GM12878 (cell line): ENCODE measurements around the gene CHPF2. TPM values are rescaled to one million over a fixed set of nuclear protein-coding genes. Genes with fewer than 3 reads are reported as not detected.

Experiments
- ATAC-seq: fragments of 200-7000 bp; cut with Tn5 transposase; 3 replicates; pipeline ENCODE4 v1.9.1; 2020; ENCODE audit warnings: mild to moderate bottlenecking, moderate library complexity
- BruUV-seq: library from RNA; stranded (reverse); fragments of 400-500 nt; replicated peaks from 2 replicates; lab custom pipeline; 2021; lab: Mats Ljungman, UMichigan
- CTCF ChIA-PET: fragments of 300-600 bp; sonication (Branson Sonifier 250); formaldehyde crosslinking; extraction: SDS; loops from one replicate; lab custom pipeline; 2021; ENCODE audit warnings: inconsistent platforms; lab: Yijun Ruan, JAX
- POLR2A ChIA-PET: fragments of 350-600 bp; formaldehyde crosslinking; extraction: SDS; loops from one replicate; lab custom pipeline; 2021; ENCODE audit warnings: inconsistent platforms; lab: Charles Lee
- RAD21 ChIA-PET: fragments of 300-600 bp; sonication (Branson Sonifier 250); formaldehyde crosslinking; loops from one replicate; lab custom pipeline; 2023; ENCODE audit warnings: antibody characterized with exemption; ENCODE audit not compliant: unreplicated experiment; lab: Charles Lee
- SMC1A ChIA-PET: fragments of 300-600 bp; sonication (Branson Sonifier 250); formaldehyde crosslinking; loops from one replicate; lab custom pipeline; 2023; ENCODE audit not compliant: unreplicated experiment, uncharacterized antibody; lab: Charles Lee
- DNase-seq: peaks from one replicate; pipeline ENCODE4 v3.0.0-alpha.2; 2011; ENCODE audit warnings: low read depth, low spot score
- FAIRE-seq: peaks from 3 replicates; lab custom pipeline; 2011; peaks lifted over from hg19 to GRCh38; lab: Jason Lieb, UNC
- H2AFZ ChIP-seq: 2 replicates; pipeline ENCODE4 v1.6.0; 2011; ENCODE audit warnings: low read depth, low read length, control low read depth; ENCODE audit not compliant: control insufficient read depth
- H3K27ac ChIP-seq: 2 replicates; pipeline ENCODE4 v1.5.1; 2011; ENCODE audit warnings: control low read depth; ENCODE audit not compliant: control insufficient read depth, insufficient read depth
- H3K27me3 ChIP-seq, 2 experiments: replicated peaks in 1 of 2; 2 replicates each; pipeline versions ENCODE4 v1.6.0 to v1.6.1; 2011; ENCODE audit warnings: low read length in 1 of 2; ENCODE audit not compliant: control insufficient read depth in 2 of 2, insufficient read depth in 2 of 2
- H3K36me3 ChIP-seq, 2 experiments: 2 replicates each; pipeline ENCODE4 v1.5.1; 2011; ENCODE audit warnings: low read length in 1 of 2; ENCODE audit not compliant: control insufficient read depth in 2 of 2, insufficient read depth in 2 of 2
- H3K4me1 ChIP-seq: 2 replicates; pipeline ENCODE4 v1.6.1; 2011; ENCODE audit warnings: mild to moderate bottlenecking, low read length, moderate library complexity, mixed read lengths; ENCODE audit not compliant: control insufficient read depth, insufficient read depth
- H3K4me2 ChIP-seq: 2 replicates; pipeline ENCODE4 v1.6.0; 2011; ENCODE audit warnings: control low read depth; ENCODE audit not compliant: control insufficient read depth, insufficient read depth
- H3K4me3 ChIP-seq: fragments of 200-600 bp; sonication (generic); 2 replicates; pipeline ENCODE4 v1.5.1; 2016
- H3K79me2 ChIP-seq: 2 replicates; pipeline ENCODE4 v1.6.0; 2011; ENCODE audit warnings: low read length; ENCODE audit not compliant: control insufficient read depth, insufficient read depth
- H3K9ac ChIP-seq: 2 replicates; pipeline ENCODE4 v1.8.0; 2011; ENCODE audit warnings: low read length, control low read depth, mixed read lengths; ENCODE audit not compliant: control insufficient read depth, insufficient read depth
- H3K9me3 ChIP-seq: replicated peaks from 3 replicates; pipeline ENCODE4 v1.5.1; 2011; ENCODE audit warnings: mild to moderate bottlenecking, low read length; ENCODE audit not compliant: control insufficient read depth, insufficient read depth
- H4K20me1 ChIP-seq: 2 replicates; pipeline ENCODE4 v1.6.0; 2011; ENCODE audit not compliant: control insufficient read depth, insufficient read depth
- BCL11A ChIP-seq: IDR thresholded peaks from 2 replicates; pipeline ENCODE4 v1.6.1; 2011; ENCODE audit warnings: low read depth, low read length
- BRCA1 ChIP-seq: IDR thresholded peaks from 2 replicates; pipeline ENCODE4 v1.6.1; 2011; ENCODE audit warnings: low read depth, low read length, improper control_type of control experiment
- CHD1 ChIP-seq: IDR thresholded peaks from 2 replicates; pipeline ENCODE4 v1.6.1; 2012; ENCODE audit warnings: low read depth, low read length, improper control_type of control experiment
- CHD2 ChIP-seq: IDR thresholded peaks from 2 replicates; pipeline ENCODE4 v1.6.1; 2011; ENCODE audit warnings: low read depth, low read length, improper control_type of control experiment, borderline replicate concordance
- FOXM1 ChIP-seq: IDR thresholded peaks from 2 replicates; pipeline ENCODE4 v1.6.1; 2012; ENCODE audit warnings: low read depth, mild to moderate bottlenecking, inconsistent platforms, low read length, moderate library complexity
- JUNB ChIP-seq: IDR thresholded peaks from 2 replicates; pipeline ENCODE4 v1.6.1; 2016; ENCODE audit warnings: antibody characterized with exemption, mild to moderate bottlenecking
- KAT2A ChIP-seq: conservative IDR thresholded peaks from 2 replicates; pipeline ENCODE4 v1.6.1; 2011; ENCODE audit warnings: low read depth, low read length; ENCODE audit not compliant: control insufficient read depth
- KLF5 ChIP-seq: fragments of 450-650 bp; IDR thresholded peaks from 2 replicates; pipeline ENCODE4 v1.6.1; 2014; ENCODE audit warnings: mild to moderate bottlenecking; ENCODE audit not compliant: partially characterized antibody
- MEF2B ChIP-seq: fragments of 450-650 bp; IDR thresholded peaks from 2 replicates; pipeline ENCODE4 v1.6.1; 2018; ENCODE audit warnings: mild to moderate bottlenecking, moderate library complexity; ENCODE audit not compliant: partially characterized antibody, poor library complexity, severe bottlenecking
- NR2C2 ChIP-seq: IDR thresholded peaks from 2 replicates; pipeline ENCODE4 v1.6.1; 2011; ENCODE audit warnings: borderline replicate concordance, low read depth; ENCODE audit not compliant: control insufficient read depth, insufficient read length
- PML ChIP-seq: IDR thresholded peaks from 2 replicates; pipeline ENCODE4 v1.6.1; 2012; ENCODE audit warnings: low read length, inconsistent platforms
- RCOR1 ChIP-seq: conservative IDR thresholded peaks from 2 replicates; pipeline ENCODE4 v1.6.1; 2012; ENCODE audit warnings: low read depth, low read length, improper control_type of control experiment
- SIN3A ChIP-seq: IDR thresholded peaks from 2 replicates; pipeline ENCODE4 v1.6.1; 2012; ENCODE audit warnings: low read depth, low read length, improper control_type of control experiment
- SPI1 ChIP-seq: IDR thresholded peaks from 2 replicates; pipeline ENCODE4 v1.6.1; 2011; ENCODE audit warnings: low read depth, mild to moderate bottlenecking, low read length, moderate library complexity, borderline replicate concordance; ENCODE audit not compliant: insufficient read depth
- WGBS: methylation state at CpG from one replicate; pipeline ENCODE4 v1.1.6; 2016; ENCODE audit warnings: low lambda C conversion rate; ENCODE audit not compliant: insufficient replicate concordance, insufficient coverage; ENCODE audit errors: missing lambda C conversion rate; 5-methylcytosine and 5-hydroxymethylcytosine counted together
- in situ Hi-C: fragments of 300-500 bp; cut with MboI; formaldehyde crosslinking; loops from 9 replicates; pipeline ENCODE4 v1.14.3; 2018; ENCODE audit warnings: mixed read lengths
- intact Hi-C: fragments of 100-400 bp; cut with micrococcal nuclease; formaldehyde crosslinking; loops from one replicate; pipeline ENCODE4 v1.14.2; 2022; ENCODE audit not compliant: unreplicated experiment
- polyA plus RNA-seq, 11 experiments: library from polyadenylated mRNA; depleted of rRNA in 4 of 11; unstranded in 6 of 11; stranded (reverse) in 5 of 11; fragments of >200 nt; fragmentation: Nextera tagmentation in 4 of 11; fragmentation: Illumina TruSeq in 1 of 11; extraction: Ambion mirVana in 4 of 11; extraction: Trizol in 1 of 11; gene quantifications; 1 replicate in 1 of 11; 2 replicates in 10 of 11; pipeline versions ENCODE4 v1.2.1 to v1.2.3, GENCODE V29; 2011 to 2016; ENCODE audit warnings: inconsistent platforms in 2 of 11, missing spikeins in 2 of 11, low read depth in 1 of 11
- total RNA-seq, 4 experiments: library from RNA; depleted of rRNA in 3 of 4; stranded (reverse); fragments of >200 nt in 3 of 4; fragmentation: Illumina TruSeq in 1 of 4; extraction: Trizol in 1 of 4; gene quantifications; 2 replicates each; pipeline versions ENCODE4 v1.2.1 to v1.2.3, GENCODE V29; 2013 to 2021
- TF ChIP-seq, protein P1 (sequence below): fragments of 450-650 bp; formaldehyde crosslinking; IDR thresholded peaks from 2 replicates; pipeline ENCODE4 v1.5.0; 2022; ENCODE audit warnings: mild to moderate bottlenecking, missing genetic modification characterization

CHPF2 gene
- total and polyA plus RNA-seq, 10 of the 15 experiments (the other 5 are each of a cell fraction or from before 2014, with no cell fraction given), result 0.23 to 33.1 (median 11.5) TPM

DNA sequence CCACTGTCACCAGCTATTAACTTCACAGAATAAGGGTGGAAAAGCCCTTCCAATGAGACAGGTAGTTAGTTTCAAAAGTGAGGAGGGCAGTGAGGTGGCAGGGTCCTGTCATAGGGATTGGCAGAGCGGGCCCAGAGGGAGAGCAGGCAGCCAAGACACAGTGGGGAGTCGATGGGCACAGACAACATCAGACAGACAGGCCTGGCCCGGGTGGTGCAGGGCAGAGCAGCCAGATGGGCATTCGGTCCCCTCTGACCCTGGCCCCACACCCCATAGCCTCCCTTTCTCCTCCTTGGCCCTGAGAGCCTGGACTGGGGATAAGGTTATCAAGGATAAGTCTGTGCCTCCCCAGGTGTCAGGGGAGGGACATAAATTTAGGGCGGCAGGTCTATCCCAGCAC lies 47.6 kb downstream of the CHPF2 start:
- CTCF ChIA-PET, result no interaction called here
- TF ChIP-seq FOXM1, result no peak
- FAIRE-seq (no peak), ATAC-seq (no peak), DNase-seq (no peak)
- H3K4me2 ChIP-seq, result no peak overlapping the region
- peaks cover 4% of the 10 kb centered on the region in 2 experiments for H3K27me3 ChIP-seq
- H3K79me2 ChIP-seq, result no peaks in the 10 kb centered on the region
- POLR2A ChIA-PET, result no interaction called here
- no peak overlapping the region for H3K9ac ChIP-seq
- no peak overlapping the region for H2AFZ ChIP-seq
- SMC1A ChIA-PET, result no interaction called here
- H3K4me1 ChIP-seq, result no peaks in the 10 kb centered on the region
- no peaks in the 10 kb centered on the region for H3K9me3 ChIP-seq
- no TSS peak for BruUV-seq
- H3K27ac ChIP-seq, result no peak overlapping the region
- WGBS, result 25% methylated on average over 5 of the region's 5 CpGs
- RAD21 ChIA-PET, result no interaction called here
- H4K20me1 ChIP-seq, result no peaks in the 10 kb centered on the region
- no peaks in the 10 kb centered on the region for H3K36me3 ChIP-seq
- intact Hi-C loops (no loop called here), in situ Hi-C loops (no loop called here)
- no peak overlapping the region for H3K4me3 ChIP-seq

DNA sequence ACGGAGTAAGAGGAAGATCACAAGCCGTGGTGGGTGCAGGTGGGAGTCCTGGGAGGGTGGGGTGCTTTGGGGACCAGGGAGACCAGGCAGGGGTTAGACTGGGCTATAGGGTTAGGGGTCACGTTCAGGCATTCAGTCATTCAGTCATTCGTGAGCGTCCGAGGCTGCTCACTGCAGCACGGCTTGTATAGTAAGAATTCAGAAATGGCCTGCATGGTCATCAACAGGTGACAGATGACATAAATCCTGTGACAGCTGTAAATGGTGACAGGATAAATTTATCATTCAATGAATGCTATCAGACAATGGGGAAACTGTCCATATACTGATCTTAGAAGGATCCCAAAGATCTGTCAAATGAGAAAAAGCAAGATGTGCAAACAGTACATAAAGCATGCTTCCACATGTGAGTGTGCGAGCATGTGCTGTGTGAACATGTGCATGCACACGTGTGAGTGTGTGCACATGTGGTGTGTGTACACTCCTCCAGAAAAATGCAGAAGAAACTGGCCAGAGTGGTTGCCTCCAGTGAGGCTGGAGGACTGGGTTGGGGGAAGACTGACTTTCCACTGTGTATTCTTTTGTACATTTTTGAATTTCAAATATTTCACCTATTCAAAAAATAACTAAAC lies 48.2 kb downstream of the CHPF2 start:
- Histone ChIP-seq H4K20me1 (no peaks in the 10 kb centered on the region), H3K9ac (no peak overlapping the region), H3K27ac (no peak overlapping the region), H3K27me3 (peaks cover 4% of the 10 kb centered on the region in 2 experiments), H3K79me2 (no peaks in the 10 kb centered on the region), H2AFZ (no peak overlapping the region), H3K4me2 (no peak overlapping the region), H3K9me3 (no peaks in the 10 kb centered on the region), H3K4me1 (no peaks in the 10 kb centered on the region), H3K4me3 (no peak overlapping the region), H3K36me3 (no peaks in the 10 kb centered on the region)
- DNase-seq, result no peak
- in situ Hi-C loops (no loop called here), intact Hi-C loops (no loop called here)
- POLR2A ChIA-PET, result no interaction called here
- FAIRE-seq, result no peak
- no peak for ATAC-seq
- SMC1A ChIA-PET, result no interaction called here
- CTCF ChIA-PET, result no interaction called here
- 49% methylated on average over 9 of the region's 9 CpGs for WGBS
- RAD21 ChIA-PET, result no interaction called here
- no TSS peak for BruUV-seq
- no peak for TF ChIP-seq SPI1
- no peak for TF ChIP-seq JUNB
- no peak for TF ChIP-seq PML
- no peak for TF ChIP-seq MEF2B
- TF ChIP-seq BRCA1, result no peak
- TF ChIP-seq RCOR1, result no peak
- TF ChIP-seq KAT2A, result no peak
- TF ChIP-seq FOXM1, result no peak
- no peak for TF ChIP-seq CHD2
- no peak for TF ChIP-seq SIN3A
- no peak for TF ChIP-seq CHD1
- TF ChIP-seq KLF5, result no peak
- TF ChIP-seq, protein P1, sequence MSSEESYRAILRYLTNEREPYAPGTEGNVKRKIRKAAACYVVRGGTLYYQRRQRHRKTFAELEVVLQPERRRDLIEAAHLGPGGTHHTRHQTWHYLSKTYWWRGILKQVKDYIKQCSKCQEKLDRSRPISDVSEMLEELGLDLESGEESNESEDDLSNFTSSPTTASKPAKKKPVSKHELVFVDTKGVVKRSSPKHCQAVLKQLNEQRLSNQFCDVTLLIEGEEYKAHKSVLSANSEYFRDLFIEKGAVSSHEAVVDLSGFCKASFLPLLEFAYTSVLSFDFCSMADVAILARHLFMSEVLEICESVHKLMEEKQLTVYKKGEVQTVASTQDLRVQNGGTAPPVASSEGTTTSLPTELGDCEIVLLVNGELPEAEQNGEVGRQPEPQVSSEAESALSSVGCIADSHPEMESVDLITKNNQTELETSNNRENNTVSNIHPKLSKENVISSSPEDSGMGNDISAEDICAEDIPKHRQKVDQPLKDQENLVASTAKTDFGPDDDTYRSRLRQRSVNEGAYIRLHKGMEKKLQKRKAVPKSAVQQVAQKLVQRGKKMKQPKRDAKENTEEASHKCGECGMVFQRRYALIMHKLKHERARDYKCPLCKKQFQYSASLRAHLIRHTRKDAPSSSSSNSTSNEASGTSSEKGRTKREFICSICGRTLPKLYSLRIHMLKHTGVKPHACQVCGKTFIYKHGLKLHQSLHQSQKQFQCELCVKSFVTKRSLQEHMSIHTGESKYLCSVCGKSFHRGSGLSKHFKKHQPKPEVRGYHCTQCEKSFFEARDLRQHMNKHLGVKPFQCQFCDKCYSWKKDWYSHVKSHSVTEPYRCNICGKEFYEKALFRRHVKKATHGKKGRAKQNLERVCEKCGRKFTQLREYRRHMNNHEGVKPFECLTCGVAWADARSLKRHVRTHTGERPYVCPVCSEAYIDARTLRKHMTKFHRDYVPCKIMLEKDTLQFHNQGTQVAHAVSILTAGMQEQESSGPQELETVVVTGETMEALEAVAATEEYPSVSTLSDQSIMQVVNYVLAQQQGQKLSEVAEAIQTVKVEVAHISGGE (CRISPR knock-in tag), result no peak
- no peak for TF ChIP-seq NR2C2
- TF ChIP-seq BCL11A, result no peak
